ENCODE measurements around the gene LBX1.

GRCh38 chr10:101249171-101249581, 19.9 kb upstream of the LBX1 start:
- no peak for TF ChIP-seq ESRRA (IDR thresholded peaks at IDR 0.05; ENCODE audit: borderline replicate concordance, low read length)
- TF ChIP-seq MAX (IDR thresholded peaks at IDR 0.05) = no peak
- TF ChIP-seq CTCF (IDR thresholded peaks at IDR 0.05) = no peak
- no peak for TF ChIP-seq POLR2A (IDR thresholded peaks at IDR 0.05; ENCODE audit: low read length)
- no peak for TF ChIP-seq ELK1 (IDR thresholded peaks at IDR 0.05; ENCODE audit: low read depth, low read length)

All from A549 (cell line).